IPS-18c (cell line): ENCODE data around the gene CST2.
"Not testable (repeated sequence)": the region's sequence is repeated elsewhere in the genome, so short reads cannot be mapped to it uniquely, and the experiment has no call there.

Experiments
- H3K4me3 ChIP-seq: 2 replicates; pipeline ENCODE4 v1.7.0; 2013; ENCODE audit warnings: low read depth, mild to moderate bottlenecking, low read length, moderate library complexity; ENCODE audit not compliant: insufficient read depth
- H3K9me3 ChIP-seq: one replicate; pipeline ENCODE4 v1.6.1; 2013; ENCODE audit warnings: mild to moderate bottlenecking, low read length, moderate library complexity; ENCODE audit not compliant: control insufficient read depth, insufficient read depth

The CST2 gene

DNA sequence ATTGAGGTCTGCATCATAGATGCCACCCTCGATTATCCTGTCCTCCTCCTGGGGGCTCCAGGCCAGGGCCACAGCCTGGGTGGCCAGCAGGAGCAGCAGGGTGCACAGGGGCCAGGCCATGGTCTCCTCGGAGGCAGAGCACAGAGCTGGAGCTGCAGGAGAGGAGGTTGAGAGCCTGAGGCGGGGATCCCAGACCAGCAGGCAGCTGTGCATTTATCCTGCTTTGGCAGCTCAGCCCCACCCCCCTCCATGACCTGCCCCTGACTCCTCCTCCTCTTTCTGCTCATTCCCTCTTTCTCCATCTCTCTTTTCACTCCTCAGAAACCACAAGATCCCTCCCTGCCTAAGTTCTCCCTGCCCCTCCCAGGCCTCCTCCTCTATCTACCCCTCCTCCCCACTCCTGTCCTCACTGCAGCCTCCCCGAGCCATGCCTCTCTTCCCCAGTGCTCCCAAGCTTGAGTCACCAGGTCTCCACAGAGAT lies at the start of gene CST2:
Gene CST2 (minus strand): TSS at position 189 of the 481 bp plus-strand sequence. CDS start 69 bp downstream, at position 120.
- Histone ChIP-seq H3K4me3 (no peak within 1 kb of the TSS), H3K9me3 (peaks cover 2% of the 10 kb centered on the region)

GRCh38 chr20:23875606-23876237 lies 49.2 kb upstream of the CST2 start:
- no peaks in the 10 kb centered on the region for H3K9me3 ChIP-seq
- H3K4me3 ChIP-seq = no peak overlapping the region

- Histone ChIP-seq H3K9me3 (no peaks in the 10 kb centered on the region), H3K4me3 (no peak overlapping the region)
Observed at GRCh38 chr20:23874747-23875146, 48.2 kb upstream of the CST2 start.

DNA sequence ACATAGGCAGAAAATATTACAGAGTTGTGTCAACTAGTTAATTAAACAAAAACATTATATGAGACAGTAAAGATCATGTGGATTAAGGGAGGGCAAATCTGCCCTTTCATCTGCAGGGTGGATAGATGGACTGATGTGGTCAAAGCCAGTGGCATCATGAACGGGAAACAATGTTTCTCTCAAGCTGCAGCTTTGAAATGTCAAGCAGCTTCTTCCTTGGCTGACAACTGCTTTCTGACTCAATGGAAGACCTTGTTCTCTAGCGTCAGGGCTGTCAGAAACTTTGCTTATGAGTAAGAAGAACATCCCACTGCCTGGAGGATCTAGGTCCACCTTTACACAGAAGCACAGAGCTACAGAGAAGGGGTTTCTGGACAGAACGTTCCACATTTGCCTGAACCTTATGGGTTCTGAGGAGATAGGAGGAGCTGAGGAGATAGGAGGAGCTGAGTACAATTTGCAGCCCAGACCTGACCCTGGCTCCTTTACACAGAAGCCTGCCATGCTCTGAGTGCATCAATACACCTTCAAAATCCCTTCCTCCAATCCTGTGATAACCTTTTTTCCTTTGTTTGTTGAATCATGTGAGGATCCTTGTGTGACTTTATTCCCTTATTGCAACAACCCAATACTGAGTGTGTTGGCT lies 47.0 kb upstream of the CST2 start:
- H3K4me3 ChIP-seq = no peak overlapping the region
- H3K9me3 ChIP-seq = no peaks in the 10 kb centered on the region

DNA sequence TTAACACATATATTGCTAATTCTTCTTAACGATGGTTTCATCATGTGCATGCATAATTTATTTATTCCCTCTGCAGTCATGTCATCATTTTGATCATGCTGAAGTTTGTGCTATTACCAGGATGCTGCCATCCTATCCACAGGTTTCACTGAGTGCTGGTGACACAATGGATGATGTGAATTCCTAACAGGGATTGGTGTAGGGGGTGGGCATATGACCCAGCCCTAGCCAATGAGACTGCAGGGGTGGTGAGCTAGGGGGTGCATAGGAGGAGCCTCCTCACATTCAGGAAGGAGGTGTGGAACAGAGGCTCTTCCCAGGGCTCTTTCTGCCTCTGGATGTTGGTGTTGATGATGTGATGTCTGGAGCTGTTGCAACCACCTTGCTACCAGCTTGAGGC lies 45.5 kb upstream of the CST2 start:
- H3K9me3 ChIP-seq = no peaks in the 10 kb centered on the region
- H3K4me3 ChIP-seq = no peak overlapping the region

DNA sequence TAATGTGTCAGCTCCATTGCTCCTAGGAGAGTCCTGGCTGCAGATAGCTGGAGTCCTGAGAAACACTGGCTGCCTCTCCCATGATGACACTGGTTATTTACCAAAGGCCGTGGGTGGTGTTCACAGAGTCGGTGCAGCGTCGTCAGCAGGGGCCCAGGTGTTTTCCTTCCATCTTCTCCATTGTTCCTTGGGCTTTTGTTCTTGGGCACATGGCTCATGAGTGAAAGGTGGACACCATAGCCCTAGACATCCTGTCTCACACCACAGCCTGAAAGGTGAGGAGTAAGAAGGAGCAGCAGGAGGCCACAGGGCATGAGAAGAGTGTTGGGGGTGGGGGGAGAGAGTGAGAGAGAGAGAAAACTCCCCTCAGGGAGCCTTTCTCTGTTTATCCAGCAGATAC lies 43.9 kb upstream of the CST2 start:
- no peak overlapping the region for H3K4me3 ChIP-seq

DNA sequence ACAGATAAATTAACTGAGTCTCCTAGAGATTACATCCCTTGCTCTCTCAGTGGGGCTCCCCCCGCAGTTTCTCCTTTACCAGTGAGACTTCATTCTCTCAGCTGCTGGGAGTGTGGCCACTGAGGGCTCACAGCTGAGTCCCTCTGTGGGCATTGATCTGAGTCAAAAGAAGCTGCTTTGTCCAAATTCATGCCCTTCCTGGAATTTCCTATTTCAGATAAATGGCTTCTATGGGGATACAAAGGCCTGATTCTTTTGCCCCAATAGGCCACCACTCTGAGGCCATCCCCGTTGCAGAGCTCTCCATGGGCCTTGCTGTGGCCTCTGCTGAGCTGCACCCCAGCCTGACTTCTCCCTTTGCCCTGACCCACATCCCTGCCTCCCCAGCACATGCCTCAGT lies 43.0 kb upstream of the CST2 start:
- H3K4me3 ChIP-seq = no peak overlapping the region
- no peaks in the 10 kb centered on the region for H3K9me3 ChIP-seq

More for the DNA sequence above, 43.9 kb upstream of the CST2 start:
- no peaks in the 10 kb centered on the region for H3K9me3 ChIP-seq

DNA sequence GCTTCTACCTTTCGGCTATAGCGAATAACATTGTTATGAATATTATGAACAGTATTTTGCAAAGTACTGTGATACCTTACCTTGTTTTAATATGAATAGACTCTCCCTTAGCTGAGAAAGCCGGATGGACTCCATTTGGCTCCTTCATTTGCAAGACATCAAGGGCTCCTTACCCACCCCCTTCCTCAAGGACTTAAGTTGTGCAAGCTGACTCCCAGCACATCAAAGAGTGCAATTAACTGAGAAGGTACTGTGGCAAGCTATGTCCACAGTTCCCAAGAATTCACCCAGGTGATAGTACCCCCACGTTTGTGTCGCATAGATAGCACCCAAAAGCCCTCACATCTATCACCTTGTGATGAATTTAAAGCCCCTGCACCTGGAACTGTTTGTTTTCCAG lies 41.8 kb upstream of the CST2 start:
- peak overlapping the region; percentile 15; the same call in 1 of the 2 replicates for H3K4me3 ChIP-seq
- H3K9me3 ChIP-seq = no peaks in the 10 kb centered on the region

DNA sequence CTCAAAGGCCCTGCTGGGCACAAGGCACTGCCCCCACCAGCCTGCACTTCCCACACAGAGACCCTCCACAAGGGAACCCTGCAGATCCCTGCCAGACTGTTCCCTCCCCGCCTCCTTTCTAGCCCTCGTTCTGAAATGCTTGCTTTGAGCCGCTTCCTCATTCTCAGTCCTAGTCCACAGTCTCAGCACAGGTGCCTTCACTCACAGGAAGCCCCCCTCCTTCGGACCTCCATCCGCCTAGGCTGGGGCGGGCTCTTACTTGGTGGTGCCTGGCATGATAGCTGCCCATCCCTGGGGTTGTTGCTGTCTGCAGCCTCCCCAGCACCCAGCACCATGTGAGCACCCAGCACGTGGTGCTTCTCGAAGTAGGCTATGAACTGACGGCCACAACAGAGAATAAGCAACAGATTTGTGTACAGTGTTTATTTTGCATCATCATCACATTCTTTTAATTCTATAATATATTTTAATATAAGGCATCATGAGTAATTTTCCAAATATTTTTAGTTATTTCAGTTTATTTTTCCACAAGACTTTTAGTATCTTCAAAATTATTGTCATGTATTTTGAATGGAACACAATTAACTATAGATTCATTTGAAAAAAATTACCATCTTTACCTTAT lies 40.7 kb upstream of the CST2 start:
- no peaks in the 10 kb centered on the region for H3K9me3 ChIP-seq
- no peak overlapping the region for H3K4me3 ChIP-seq

- not testable (repeated sequence) for H3K4me3 ChIP-seq, H3K9me3 ChIP-seq
Observed at GRCh38 chr20:23860771-23861170, 34.2 kb upstream of the CST2 start.

- Histone ChIP-seq H3K9me3 (no peaks in the 10 kb centered on the region), H3K4me3 (no peak overlapping the region; the same call in 1 of the 2 replicates)
Observed at GRCh38 chr20:23857962-23858595, 31.6 kb upstream of the CST2 start.

- Histone ChIP-seq H3K9me3 (no peaks in the 10 kb centered on the region), H3K4me3 (no peak overlapping the region)
Observed at GRCh38 chr20:23856736-23857135, 30.2 kb upstream of the CST2 start.

- H3K4me3 ChIP-seq = no peak overlapping the region
- no peaks in the 10 kb centered on the region for H3K9me3 ChIP-seq
Observed at GRCh38 chr20:23856226-23856625, 29.7 kb upstream of the CST2 start.

GRCh38 chr20:23841693-23842092 lies 15.2 kb upstream of the CST2 start:
- Histone ChIP-seq H3K4me3 (no peak overlapping the region), H3K9me3 (no peaks in the 10 kb centered on the region)

DNA sequence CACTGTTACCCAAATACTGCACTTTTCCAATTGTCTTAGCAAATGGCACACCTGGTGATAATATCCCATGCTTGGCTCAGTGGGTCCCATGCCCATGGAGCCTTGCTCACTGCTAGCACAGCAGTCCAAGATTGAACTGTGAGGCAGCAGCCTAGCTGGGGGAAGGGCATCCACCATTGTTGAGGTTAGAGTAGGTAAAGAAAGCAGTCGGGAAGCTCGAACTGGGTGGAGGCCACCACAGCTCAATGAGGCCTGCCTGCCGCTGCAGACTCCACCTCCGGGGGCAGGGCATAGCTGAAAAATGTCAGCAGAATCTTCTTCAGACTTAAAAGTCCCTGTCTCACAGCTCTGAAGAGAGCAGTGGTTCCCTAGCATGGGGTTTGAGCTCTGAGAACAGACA lies 9.2 kb upstream of the CST2 start:
- peak overlapping the region; percentile 9; the same call in 1 of the 2 replicates for H3K4me3 ChIP-seq
- no peaks in the 10 kb centered on the region for H3K9me3 ChIP-seq

GRCh38 chr20:23832775-23833513 lies 6.4 kb upstream of the CST2 start:
- H3K9me3 ChIP-seq = peaks cover 2% of the 10 kb centered on the region
- no peak overlapping the region for H3K4me3 ChIP-seq

GRCh38 chr20:23831961-23832360 lies 5.4 kb upstream of the CST2 start:
- not testable (repeated sequence) for H3K4me3 ChIP-seq, H3K9me3 ChIP-seq
